Activated T-helper 17 cell treated with anti-CD3 and anti-CD28 coated beads, Interleukin-2, amount 50 U/mL, for 72 hours (primary cell): ENCODE results near the gene IL1RL1. TPM values are rescaled to one million over a fixed set of nuclear protein-coding genes. Genes with fewer than 3 reads are reported as not detected.

Experiments used
- ATAC-seq: fragments of 150-1000 bp; cut with Tn5 transposase; replicated peaks from 2 replicates; pipeline ENCODE4 v1.10.0; 2021; ENCODE audit warnings: mild to moderate bottlenecking, moderate library complexity
- H3K27ac Mint-ChIP-seq: one replicate; pipeline ENCODE4 v1.8.0; 2022; ENCODE audit warnings: mixed read lengths
- H3K27me3 Mint-ChIP-seq: one replicate; pipeline ENCODE4 v1.8.0; 2022; ENCODE audit warnings: mixed read lengths
- H3K36me3 Mint-ChIP-seq: one replicate; pipeline ENCODE4 v1.8.0; 2022; ENCODE audit warnings: low read depth, mild to moderate bottlenecking, mixed read lengths
- H3K4me1 Mint-ChIP-seq: one replicate; pipeline ENCODE4 v1.8.0; 2022; ENCODE audit warnings: mixed read lengths
- H3K4me3 Mint-ChIP-seq: one replicate; pipeline ENCODE4 v1.8.0; 2022; ENCODE audit warnings: mild to moderate bottlenecking, mixed read lengths
- H3K9me3 Mint-ChIP-seq: one replicate; pipeline ENCODE4 v1.8.0; 2022; ENCODE audit warnings: mixed read lengths
- total RNA-seq, 2 donors: library from RNA; stranded (reverse); gene quantifications; one replicate each; pipeline ENCODE4 v1.2.3, GENCODE V29; 2022

IL1RL1 gene
- under 1 TPM; 0.24 to 0.79 TPM for total RNA-seq

GRCh38 chr2:102310964-102311640 is at the start of gene IL1RL1:
Gene IL1RL1 (plus strand): TSS chr2:102311563. CDS start chr2:102338265, 26,702 bp downstream.
- Mint-ChIP-seq H3K36me3 (no peaks in the 10 kb centered on the region), H3K4me1 (no peaks in the 10 kb centered on the region), H3K27me3 (peaks cover 4% of the 10 kb centered on the region), H3K9me3 (no peaks in the 10 kb centered on the region), H3K27ac (no peak within 1 kb of the TSS), H3K4me3 (no peak within 1 kb of the TSS)
- ATAC-seq: no peak

DNA sequence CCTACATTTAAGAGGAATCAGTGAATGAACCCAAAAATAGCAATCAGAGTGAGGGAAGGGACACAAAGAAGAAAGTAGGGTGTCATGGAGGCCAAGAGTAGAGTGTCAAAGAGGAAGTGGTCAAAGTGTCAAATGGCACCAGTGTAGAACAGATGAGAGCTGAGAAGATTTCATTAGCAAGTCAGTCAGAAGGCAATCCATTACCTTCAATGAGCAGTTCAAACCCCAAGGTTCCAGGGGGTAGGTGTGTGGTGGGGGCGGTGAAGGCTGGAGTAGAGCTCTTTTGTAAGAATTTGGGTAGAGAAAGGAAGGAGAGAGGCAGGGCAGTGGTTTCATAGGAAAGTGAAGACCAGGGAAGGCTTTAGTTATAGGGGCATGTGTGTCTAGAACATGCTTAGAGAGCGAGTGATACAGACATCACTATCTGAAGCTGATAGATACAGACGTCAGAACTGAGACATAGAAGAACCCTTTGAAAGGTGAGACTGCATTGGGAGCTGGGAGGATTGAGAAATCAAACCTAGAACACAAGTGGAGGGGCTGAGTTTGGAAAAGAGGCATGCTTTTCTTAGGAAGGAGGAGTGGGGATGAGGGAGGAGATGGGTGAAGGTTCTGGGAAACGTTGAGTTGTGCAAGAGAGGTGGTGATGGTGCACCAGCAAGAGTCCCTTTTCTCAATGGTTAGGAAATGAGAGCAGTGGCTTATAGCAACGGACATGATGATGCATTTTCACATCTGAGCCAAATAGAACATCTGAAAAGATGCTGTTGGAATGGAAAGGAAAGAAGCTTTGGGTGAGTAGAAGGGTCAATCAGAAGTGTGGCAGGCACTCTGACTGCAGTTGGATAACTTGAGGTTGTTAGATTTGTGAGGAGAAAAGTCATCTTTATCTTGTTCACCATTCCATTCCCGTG is 48.9 kb upstream of the IL1RL1 start:
- H3K4me1 Mint-ChIP-seq: peaks cover 10% of the 10 kb centered on the region
- ATAC-seq: no peak
- H3K9me3 Mint-ChIP-seq: no peaks in the 10 kb centered on the region
- no peaks in the 10 kb centered on the region for H3K27me3 Mint-ChIP-seq
- H3K4me3 Mint-ChIP-seq: no peak overlapping the region
- H3K36me3 Mint-ChIP-seq: no peaks in the 10 kb centered on the region
- H3K27ac Mint-ChIP-seq: no peak overlapping the region

DNA sequence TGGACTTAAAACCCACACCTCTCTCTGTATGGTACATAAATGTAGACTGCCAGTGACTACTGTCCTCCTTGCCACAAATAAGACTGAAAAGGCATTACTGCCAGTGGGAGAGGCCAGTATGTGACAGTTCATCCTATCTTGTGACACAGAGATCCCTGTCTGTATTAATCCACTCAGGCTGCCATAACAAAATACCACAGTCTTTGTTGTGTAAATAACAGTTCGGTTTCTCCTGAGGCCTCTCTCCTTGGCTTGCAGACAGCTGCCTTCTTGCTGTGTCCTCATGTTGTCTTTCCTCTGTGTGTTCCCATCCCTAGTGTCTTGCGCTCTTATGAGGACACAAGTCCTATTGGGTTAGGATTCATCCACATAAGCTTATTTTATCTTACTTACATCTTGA is 46.4 kb upstream of the IL1RL1 start:
- H3K27me3 Mint-ChIP-seq: peaks cover 4% of the 10 kb centered on the region
- no peaks in the 10 kb centered on the region for H3K36me3 Mint-ChIP-seq
- no peak overlapping the region for H3K27ac Mint-ChIP-seq
- peaks cover 3% of the 10 kb centered on the region for H3K4me1 Mint-ChIP-seq
- ATAC-seq: peak; percentile 11
- no peaks in the 10 kb centered on the region for H3K9me3 Mint-ChIP-seq
- no peak overlapping the region for H3K4me3 Mint-ChIP-seq

DNA sequence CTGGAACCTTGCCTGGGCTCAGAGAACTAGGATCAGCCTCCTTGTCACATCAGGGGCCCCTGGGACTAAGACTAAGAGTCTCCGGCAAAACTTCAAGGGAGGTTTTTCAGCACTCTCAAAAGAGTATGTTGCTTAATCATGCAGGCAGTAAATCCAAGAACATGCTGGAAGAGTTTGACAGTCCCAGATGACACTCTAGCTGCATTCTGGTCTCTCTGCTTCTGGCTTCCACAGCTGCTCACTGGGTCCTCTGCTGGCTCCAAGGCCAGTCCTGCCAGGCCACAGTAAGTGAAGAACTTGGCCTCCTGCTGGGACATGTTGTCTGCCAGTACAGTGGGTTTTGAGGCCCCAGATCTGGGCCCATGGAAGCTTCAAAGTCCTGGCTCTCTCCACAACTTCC is 45.2 kb upstream of the IL1RL1 start:
- Mint-ChIP-seq H3K36me3 (no peaks in the 10 kb centered on the region), H3K27ac (no peak overlapping the region), H3K4me1 (peaks cover 3% of the 10 kb centered on the region), H3K27me3 (peaks cover 10% of the 10 kb centered on the region), H3K9me3 (no peaks in the 10 kb centered on the region), H3K4me3 (no peak overlapping the region)
- ATAC-seq: no peak

- H3K27me3 Mint-ChIP-seq: peaks cover 11% of the 10 kb centered on the region
- H3K27ac Mint-ChIP-seq: no peak overlapping the region
- no peak for ATAC-seq
- H3K4me1 Mint-ChIP-seq: peaks cover 9% of the 10 kb centered on the region
- no peak overlapping the region for H3K4me3 Mint-ChIP-seq
- no peaks in the 10 kb centered on the region for H3K36me3 Mint-ChIP-seq
- no peaks in the 10 kb centered on the region for H3K9me3 Mint-ChIP-seq
Observed at GRCh38 chr2:102267774-102268173, 43.6 kb upstream of the IL1RL1 start.

- Mint-ChIP-seq H3K36me3 (no peaks in the 10 kb centered on the region), H3K4me1 (peaks cover 9% of the 10 kb centered on the region), H3K27me3 (peaks cover 13% of the 10 kb centered on the region), H3K4me3 (no peak overlapping the region), H3K9me3 (no peaks in the 10 kb centered on the region), H3K27ac (no peak overlapping the region)
- no peak for ATAC-seq
Observed at GRCh38 chr2:102268510-102269199, 42.7 kb upstream of the IL1RL1 start.

DNA sequence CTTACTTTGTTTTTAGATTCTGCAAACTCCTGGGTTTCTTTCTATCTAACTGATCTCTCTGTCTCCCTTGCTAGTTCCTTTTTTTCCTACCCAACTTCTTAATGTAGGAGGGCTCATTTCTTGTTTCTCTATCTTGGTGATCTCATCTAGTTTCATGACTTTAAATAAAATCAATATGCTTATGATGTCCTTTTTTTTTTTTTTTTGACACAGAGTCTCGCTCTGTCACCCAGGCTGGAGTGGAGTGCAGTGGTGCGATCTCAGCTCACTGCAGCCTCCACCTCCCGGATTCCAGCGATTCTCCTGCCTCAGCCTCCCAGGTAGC is 42.2 kb upstream of the IL1RL1 start:
- Mint-ChIP-seq H3K36me3 (no peaks in the 10 kb centered on the region), H3K4me1 (peaks cover 9% of the 10 kb centered on the region), H3K27ac (no peak overlapping the region), H3K27me3 (peaks cover 13% of the 10 kb centered on the region), H3K4me3 (no peak overlapping the region), H3K9me3 (no peaks in the 10 kb centered on the region)
- ATAC-seq: no peak

DNA sequence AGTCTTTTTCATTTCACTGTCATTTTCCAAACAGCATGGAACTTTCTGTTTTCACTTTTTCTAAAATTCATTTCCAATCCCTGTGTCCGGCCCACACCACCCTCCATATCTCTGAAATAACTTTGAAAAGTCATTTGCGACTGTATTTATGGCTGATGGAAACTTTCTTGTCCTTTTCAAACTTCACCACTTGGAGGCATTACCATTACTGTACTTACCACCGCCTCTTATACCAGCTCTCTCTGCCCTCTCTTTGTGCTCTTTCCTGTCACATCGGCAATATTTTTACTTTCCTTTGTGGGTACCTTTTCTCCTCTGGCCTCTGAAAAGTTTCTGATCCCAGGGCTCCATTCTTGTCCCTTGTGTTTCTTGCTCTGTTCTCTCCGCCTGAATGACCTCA is 39.5 kb upstream of the IL1RL1 start:
- no peaks in the 10 kb centered on the region for H3K36me3 Mint-ChIP-seq
- peak overlapping the region; percentile 20 for H3K27ac Mint-ChIP-seq
- peak overlapping the region; percentile 12 for H3K4me3 Mint-ChIP-seq
- no peaks in the 10 kb centered on the region for H3K9me3 Mint-ChIP-seq
- H3K4me1 Mint-ChIP-seq: peaks cover 9% of the 10 kb centered on the region
- ATAC-seq: peak; percentile 58
- H3K27me3 Mint-ChIP-seq: peaks cover 13% of the 10 kb centered on the region

GRCh38 chr2:102273619-102274211 is 37.6 kb upstream of the IL1RL1 start:
- Mint-ChIP-seq H3K4me1 (peaks cover 15% of the 10 kb centered on the region), H3K27ac (no peak overlapping the region), H3K36me3 (no peaks in the 10 kb centered on the region), H3K27me3 (peaks cover 13% of the 10 kb centered on the region), H3K4me3 (no peak overlapping the region), H3K9me3 (no peaks in the 10 kb centered on the region)
- no peak for ATAC-seq

DNA sequence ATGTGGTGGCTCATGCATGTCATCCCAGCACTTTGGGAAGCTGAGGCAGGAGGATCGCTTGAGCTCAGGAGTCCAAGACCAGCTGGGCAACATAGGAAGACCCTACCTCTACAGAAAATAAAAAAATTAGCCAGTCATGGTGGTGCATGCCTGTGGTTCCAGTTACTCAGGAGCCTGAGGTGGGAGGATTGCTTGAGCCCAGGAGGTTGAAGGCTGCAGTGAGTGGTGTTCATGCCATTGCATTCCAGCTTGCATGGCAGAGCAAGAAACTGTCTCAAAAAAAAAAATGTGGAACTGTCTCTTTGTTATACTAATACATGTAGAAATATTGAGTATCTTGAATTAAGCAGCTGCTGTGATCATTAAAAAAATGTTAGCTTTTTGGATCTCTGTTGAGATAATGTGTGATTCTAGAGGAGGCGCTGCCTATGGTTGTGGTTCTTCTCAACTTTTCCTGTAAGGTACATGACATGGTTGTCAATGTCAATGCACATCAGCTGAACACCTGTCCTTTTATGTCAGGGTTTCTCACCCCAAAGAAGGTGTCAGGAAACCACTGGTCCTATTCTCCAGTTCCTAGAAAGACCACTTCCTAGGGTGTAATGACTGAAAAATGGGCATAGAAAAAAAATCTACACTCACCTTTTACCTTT is 34.7 kb upstream of the IL1RL1 start:
- H3K27ac Mint-ChIP-seq: no peak overlapping the region
- ATAC-seq: peak; percentile 47
- no peaks in the 10 kb centered on the region for H3K9me3 Mint-ChIP-seq
- H3K4me3 Mint-ChIP-seq: peak overlapping the region; percentile 7
- peaks cover 4% of the 10 kb centered on the region for H3K27me3 Mint-ChIP-seq
- peaks cover 11% of the 10 kb centered on the region for H3K4me1 Mint-ChIP-seq
- no peaks in the 10 kb centered on the region for H3K36me3 Mint-ChIP-seq

DNA sequence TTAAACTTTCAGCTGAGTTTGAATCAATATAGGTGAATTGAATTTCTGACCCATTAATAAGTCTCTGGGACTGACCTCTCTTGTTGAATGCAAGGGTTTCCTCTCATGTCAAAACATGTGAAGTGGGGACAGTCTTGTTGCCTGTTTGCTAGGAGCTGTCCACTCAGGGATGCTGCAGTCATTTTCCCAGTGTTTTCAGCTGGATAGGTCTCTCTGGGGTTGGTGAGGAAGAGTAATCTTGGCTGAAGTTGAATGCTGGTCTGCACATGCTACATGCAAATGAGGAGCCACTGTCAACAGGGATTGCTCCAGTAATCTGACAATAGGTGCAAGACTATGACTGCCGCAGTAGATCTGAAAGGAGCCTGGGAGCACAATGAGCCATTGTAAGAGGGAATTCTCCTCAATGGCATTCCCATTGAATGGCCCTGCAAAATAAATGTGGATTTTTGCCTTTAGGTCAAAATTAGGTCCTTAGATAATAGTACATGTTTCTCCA is 34.1 kb upstream of the IL1RL1 start:
- peak overlapping the region; percentile 7 for H3K4me3 Mint-ChIP-seq
- no peaks in the 10 kb centered on the region for H3K36me3 Mint-ChIP-seq
- H3K9me3 Mint-ChIP-seq: no peaks in the 10 kb centered on the region
- ATAC-seq: no peak
- no peak overlapping the region for H3K27ac Mint-ChIP-seq
- peaks cover 5% of the 10 kb centered on the region for H3K4me1 Mint-ChIP-seq
- H3K27me3 Mint-ChIP-seq: peaks cover 4% of the 10 kb centered on the region

DNA sequence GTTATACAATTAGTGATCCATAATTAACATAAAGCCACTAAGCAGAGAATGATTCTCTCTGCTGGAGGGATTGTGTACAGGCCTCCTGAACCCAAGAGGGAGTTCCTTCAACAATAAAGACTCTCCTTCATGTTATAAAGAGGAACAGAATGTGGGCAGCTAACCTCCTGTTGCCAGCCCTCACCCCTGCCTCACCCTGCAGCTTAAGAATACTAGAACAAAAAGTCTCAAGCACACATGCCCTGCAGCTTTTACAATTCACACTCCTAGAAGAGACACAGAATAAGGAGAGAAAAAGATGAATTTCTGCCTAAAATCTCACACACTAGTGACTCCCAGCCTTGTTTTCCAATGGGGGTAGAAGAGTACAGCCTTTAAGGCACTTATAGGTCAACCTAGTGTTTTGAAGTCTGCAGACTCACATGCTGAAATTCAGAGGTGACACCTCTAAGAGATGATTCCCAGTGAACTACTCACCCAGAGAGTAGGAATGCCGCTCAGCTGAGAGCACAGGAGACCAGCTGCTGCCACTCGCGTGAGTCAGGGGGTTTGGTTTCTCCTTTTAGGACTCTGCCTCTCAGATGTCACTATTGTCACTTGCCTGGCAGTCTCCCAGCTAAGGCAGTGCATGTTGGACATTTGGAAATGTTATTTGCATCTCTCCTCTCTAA is 32.5 kb upstream of the IL1RL1 start:
- Mint-ChIP-seq H3K27me3 (no peaks in the 10 kb centered on the region), H3K36me3 (no peaks in the 10 kb centered on the region), H3K9me3 (no peaks in the 10 kb centered on the region), H3K4me3 (no peak overlapping the region), H3K4me1 (peaks cover 5% of the 10 kb centered on the region), H3K27ac (no peak overlapping the region)
- no peak for ATAC-seq

DNA sequence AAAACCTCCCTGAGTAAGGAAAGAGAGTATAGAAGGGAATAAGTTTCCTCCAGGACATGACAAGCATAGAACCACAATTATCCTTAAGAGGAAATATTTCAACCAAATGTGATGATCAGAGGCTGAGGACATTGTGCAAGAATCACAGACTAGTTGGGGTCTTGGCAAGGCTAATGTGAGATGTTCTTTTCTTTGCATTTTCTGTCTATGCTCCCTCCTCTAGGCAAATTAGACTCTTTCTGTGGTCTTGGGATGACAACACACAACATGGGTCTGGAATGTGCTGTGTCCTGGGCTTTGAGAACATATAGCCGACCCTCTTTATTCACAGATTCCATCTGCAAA is 32.0 kb upstream of the IL1RL1 start:
- Mint-ChIP-seq H3K9me3 (no peaks in the 10 kb centered on the region), H3K4me1 (peaks cover 5% of the 10 kb centered on the region), H3K36me3 (no peaks in the 10 kb centered on the region), H3K27me3 (no peaks in the 10 kb centered on the region), H3K27ac (no peak overlapping the region), H3K4me3 (no peak overlapping the region)
- ATAC-seq: no peak
